ENCODE results near the gene KCNQ5.
A peak's percentile ranks its signal among the peaks of the same experiment; 100 is the strongest.

Gene KCNQ5

DNA sequence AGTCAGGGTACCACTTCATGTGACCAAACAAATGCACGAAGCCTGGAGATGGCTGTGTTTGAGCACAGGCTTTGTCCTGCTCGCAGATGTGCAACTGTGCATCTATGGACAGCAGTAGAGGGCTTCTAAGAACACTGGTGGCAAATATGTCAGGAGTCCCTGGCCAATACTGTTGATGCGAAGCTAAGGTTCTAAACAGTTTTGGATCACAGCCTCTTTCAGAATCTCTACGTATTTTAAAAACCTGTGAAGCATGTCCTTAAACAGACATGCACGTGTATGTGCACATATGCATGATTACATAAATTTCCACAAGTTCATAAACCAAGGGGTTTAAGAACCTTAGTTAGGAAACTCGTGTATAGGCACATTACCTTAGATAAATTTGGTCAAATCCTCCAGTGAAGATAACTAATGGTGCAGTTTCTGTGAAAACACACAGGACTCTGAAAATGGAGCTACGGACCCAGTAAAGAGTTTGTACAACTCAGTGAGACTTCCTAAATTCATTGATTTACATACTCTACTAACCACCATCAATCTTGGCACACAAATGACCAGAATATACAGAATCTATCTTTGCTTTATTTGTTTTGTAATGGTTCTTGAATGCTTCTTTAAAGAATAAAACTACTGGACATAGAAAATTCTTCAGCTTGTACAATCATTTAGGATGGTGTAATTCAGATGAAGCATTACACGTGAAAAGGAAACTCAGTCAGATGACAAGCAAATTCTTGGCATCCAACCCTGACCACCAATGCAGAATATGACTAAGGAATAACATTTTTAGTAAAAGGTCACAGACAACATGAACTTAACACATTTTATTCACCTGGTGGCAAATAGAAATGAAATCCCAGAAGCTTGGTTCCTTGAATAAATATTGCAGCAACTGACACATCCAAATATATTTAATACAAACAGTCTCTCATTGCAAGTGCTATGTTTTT is 27.4 kb downstream of the KCNQ5 start:
- peak; percentile 62 for DNase-seq (ENCODE audit: low read depth)
- no peak overlapping the region for H3K4me3 ChIP-seq (ENCODE audit: control insufficient read depth, low read depth, low read length)
- TF ChIP-seq, protein P1, sequence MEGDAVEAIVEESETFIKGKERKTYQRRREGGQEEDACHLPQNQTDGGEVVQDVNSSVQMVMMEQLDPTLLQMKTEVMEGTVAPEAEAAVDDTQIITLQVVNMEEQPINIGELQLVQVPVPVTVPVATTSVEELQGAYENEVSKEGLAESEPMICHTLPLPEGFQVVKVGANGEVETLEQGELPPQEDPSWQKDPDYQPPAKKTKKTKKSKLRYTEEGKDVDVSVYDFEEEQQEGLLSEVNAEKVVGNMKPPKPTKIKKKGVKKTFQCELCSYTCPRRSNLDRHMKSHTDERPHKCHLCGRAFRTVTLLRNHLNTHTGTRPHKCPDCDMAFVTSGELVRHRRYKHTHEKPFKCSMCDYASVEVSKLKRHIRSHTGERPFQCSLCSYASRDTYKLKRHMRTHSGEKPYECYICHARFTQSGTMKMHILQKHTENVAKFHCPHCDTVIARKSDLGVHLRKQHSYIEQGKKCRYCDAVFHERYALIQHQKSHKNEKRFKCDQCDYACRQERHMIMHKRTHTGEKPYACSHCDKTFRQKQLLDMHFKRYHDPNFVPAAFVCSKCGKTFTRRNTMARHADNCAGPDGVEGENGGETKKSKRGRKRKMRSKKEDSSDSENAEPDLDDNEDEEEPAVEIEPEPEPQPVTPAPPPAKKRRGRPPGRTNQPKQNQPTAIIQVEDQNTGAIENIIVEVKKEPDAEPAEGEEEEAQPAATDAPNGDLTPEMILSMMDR (IDR thresholded peaks at IDR 0.05; ENCODE audit: control insufficient read depth, insufficient read depth, low read depth, low read length, missing control alignments), result no peak

DNA sequence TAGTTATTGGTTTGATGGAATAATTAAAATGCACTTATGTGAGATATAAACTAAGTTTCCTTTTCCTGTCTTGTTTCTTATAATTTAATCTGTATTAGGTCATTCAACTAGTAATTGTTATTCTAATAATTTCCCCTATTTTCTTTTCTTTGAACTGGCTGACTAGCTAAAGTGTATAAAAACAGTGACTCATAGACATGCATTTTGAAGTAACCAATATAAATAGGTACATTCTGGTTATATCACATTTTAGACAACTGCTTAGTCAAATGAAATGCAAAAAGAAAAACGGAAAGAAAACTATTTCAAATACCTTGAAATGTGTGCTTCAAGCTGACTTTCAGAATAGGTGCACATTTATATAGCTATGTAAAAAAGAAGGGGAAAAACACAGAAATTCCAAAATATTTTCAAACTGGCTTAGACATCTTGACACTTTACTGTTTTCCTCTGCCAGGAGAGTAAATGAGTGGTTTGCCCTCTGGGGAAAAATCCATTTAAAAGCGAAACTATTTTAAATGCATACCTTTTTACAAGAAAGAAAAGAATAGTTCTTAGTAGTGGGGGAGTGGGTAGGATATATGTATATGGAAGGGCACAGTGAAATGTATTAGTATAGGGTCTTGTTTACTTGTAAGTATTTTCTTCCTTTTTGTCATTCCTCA is 28.3 kb downstream of the KCNQ5 start:
- H3K4me3 ChIP-seq (ENCODE audit: control insufficient read depth, low read depth, low read length), result no peak overlapping the region
- TF ChIP-seq, protein P1 (IDR thresholded peaks at IDR 0.05; ENCODE audit: control insufficient read depth, insufficient read depth, low read depth, low read length, missing control alignments), result no peak
- DNase-seq (ENCODE audit: low read depth), result no peak

DNA sequence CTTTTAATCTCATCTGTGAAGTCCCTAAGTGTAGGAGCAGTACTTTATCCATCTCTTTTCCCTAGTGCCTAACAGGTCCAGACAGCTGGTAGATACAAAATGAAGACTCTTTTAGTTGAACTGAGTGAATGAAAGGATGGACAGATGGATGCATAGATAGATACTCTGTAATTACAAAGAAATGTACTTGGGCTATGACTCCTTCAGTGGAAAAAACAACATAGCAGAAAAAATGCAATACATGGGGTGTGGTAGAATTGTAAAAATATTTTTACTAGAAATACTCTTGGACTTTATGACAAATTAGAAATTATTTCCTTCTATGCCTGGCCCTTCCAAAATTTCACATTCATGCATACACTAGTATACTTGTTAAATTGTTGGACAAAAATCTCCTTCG is 29.3 kb downstream of the KCNQ5 start:
- H3K4me3 ChIP-seq (ENCODE audit: control insufficient read depth, low read depth, low read length), result no peak overlapping the region

DNA sequence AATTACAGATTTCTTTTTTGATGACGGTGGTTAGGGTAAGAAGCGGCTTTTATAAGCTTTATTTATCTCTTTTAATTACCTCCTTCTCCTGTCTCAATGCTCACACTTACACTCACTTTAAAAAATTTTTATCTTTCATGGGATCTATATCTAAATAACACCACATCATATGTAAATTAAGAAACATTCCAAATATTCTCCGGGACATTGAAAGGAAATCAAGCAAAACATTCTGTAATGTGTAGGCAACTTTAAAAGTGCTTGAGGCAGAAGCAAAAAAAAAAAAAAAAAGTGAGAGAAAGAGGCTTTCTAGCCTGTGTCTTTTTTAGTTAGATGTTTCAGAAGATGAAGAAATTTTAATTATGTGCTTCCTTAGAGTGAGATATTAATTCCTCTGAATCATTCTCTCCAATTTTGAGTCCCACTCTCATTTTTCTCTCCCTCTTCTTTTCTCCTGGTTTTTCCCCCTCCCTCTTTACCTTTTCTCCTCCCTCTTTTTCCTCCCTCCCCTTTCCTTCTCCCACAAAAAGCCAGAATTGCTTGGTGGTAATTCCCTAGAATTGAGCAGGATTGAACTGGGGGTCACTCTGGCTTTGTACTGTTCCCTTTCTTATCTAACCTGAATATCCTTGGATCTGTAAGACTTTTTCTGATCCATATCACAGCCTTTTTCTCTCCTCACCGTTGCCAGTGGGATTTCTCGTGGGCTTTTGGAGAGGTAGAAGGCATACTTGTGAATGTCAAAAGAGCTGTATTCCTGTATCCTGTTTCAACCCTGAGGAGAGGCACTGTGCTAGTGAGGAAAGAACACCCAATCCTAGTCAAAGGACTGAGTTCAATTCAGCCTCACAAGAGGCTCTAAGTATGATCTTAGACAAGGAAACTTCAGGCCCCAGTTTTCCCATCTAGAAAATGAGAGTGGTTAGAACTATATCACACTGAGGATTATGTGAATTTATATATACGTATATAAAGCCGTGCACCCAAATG is 30.4 kb downstream of the KCNQ5 start:
- no peak for DNase-seq (ENCODE audit: low read depth)
- TF ChIP-seq, protein P1 (IDR thresholded peaks at IDR 0.05; ENCODE audit: control insufficient read depth, insufficient read depth, low read depth, low read length, missing control alignments), result no peak
- H3K4me3 ChIP-seq (ENCODE audit: control insufficient read depth, low read depth, low read length), result no peak overlapping the region

More for the DNA sequence above, 29.3 kb downstream of the KCNQ5 start:
- DNase-seq (ENCODE audit: low read depth), result no peak
- TF ChIP-seq, protein P1 (IDR thresholded peaks at IDR 0.05; ENCODE audit: control insufficient read depth, insufficient read depth, low read depth, low read length, missing control alignments), result no peak

DNA sequence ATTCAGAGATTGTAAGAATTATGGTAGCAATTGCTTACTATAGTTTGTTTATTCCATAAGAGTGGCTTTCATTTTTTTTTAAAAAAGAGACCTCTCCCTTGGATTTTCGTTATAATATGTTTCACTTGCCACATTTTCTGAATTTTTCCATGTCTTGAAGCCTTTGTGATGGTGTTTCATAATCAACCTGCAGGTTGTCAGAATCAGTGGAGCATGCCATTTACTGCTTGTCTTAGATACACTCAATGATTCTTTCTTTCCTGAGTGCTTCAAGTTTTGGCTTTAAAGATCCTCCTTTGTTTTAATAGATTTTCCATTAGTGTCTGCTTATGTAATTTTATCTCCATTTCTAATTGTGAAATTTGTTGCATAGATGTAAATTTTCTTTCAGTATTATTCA is 31.2 kb downstream of the KCNQ5 start:
- DNase-seq (ENCODE audit: low read depth), result no peak
- TF ChIP-seq, protein P1 (IDR thresholded peaks at IDR 0.05; ENCODE audit: control insufficient read depth, insufficient read depth, low read depth, low read length, missing control alignments), result no peak
- H3K4me3 ChIP-seq (ENCODE audit: control insufficient read depth, low read depth, low read length), result no peak overlapping the region

DNA sequence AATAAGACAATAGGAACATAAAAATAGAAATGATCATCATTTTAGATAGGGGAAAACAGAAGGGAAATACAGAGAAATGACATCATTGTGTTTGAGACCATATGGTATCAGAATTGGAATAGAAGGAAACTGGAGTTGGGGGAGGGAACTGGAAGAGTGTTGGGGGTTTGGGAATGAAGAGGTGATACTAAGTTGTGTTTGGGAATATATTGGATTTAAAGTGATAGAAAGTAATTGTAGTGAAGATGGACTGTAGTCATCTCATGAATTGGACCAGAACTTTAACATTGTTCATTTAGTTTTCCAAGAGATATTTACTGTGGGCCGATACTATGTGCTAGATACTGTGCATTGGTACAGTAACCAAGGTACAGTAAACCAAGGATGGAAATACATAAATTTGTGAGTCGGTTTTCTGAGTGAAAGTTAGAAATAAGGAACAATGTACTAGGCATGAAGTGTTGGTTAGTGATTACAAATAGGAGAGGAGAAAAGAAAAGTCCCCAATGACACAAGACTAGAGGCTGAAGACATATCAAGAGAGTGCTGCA is 32.3 kb downstream of the KCNQ5 start:
- no peak overlapping the region for H3K4me3 ChIP-seq (ENCODE audit: control insufficient read depth, low read depth, low read length)
- TF ChIP-seq, protein P1 (IDR thresholded peaks at IDR 0.05; ENCODE audit: control insufficient read depth, insufficient read depth, low read depth, low read length, missing control alignments), result no peak
- no peak for DNase-seq (ENCODE audit: low read depth)
